Neuronal stem cell (in vitro differentiated cells): ENCODE measurements around the gene MKS1.
A peak's percentile ranks its signal among the peaks of the same experiment; 100 is the strongest.

ENCODE experiments used
- DNase-seq: peaks from one replicate; pipeline ENCODE4 v3.0.0-alpha.2; 2013; ENCODE audit warnings: low spot score
- H2AFZ ChIP-seq: one replicate; pipeline ENCODE4 v1.6.1; 2013; ENCODE audit warnings: mild to moderate bottlenecking, low read length, inconsistent platforms
- H2AK5ac ChIP-seq: 2 replicates; pipeline ENCODE4 v1.6.1; 2013; ENCODE audit warnings: low read depth, mild to moderate bottlenecking, inconsistent platforms, low read length, moderate library complexity, mixed read lengths
- H2BK120ac ChIP-seq: 2 replicates; pipeline ENCODE4 v1.6.1; 2013; ENCODE audit warnings: low read depth, mild to moderate bottlenecking, inconsistent platforms, low read length, moderate library complexity, mixed read lengths
- H2BK12ac ChIP-seq: one replicate; pipeline ENCODE4 v1.6.1; 2013; ENCODE audit warnings: low read length, inconsistent platforms
- H2BK15ac ChIP-seq: 2 replicates; pipeline ENCODE4 v1.6.1; 2013; ENCODE audit warnings: mild to moderate bottlenecking, low read length, inconsistent platforms, mixed read lengths
- H2BK5ac ChIP-seq: one replicate; pipeline ENCODE4 v1.6.1; 2013; ENCODE audit warnings: inconsistent platforms, mild to moderate bottlenecking, low read length, moderate library complexity
- H3K14ac ChIP-seq: one replicate; pipeline ENCODE4 v1.6.1; 2013; ENCODE audit warnings: low read length, inconsistent platforms
- H3K18ac ChIP-seq: 2 replicates; pipeline ENCODE4 v1.6.1; 2013; ENCODE audit warnings: low read length, inconsistent platforms
- H3K23ac ChIP-seq: 2 replicates; pipeline ENCODE4 v1.6.1; 2013; ENCODE audit warnings: low read depth, mild to moderate bottlenecking, mixed read lengths, low read length, inconsistent platforms; ENCODE audit not compliant: poor library complexity
- H3K27ac ChIP-seq: replicated peaks from 3 replicates; pipeline ENCODE4 v1.5.1; 2013; ENCODE audit warnings: low read length, inconsistent platforms
- H3K27me3 ChIP-seq, 3 experiments: 2 replicates each; pipeline ENCODE4 v1.6.1; 2013; ENCODE audit warnings: low read length in 3 of 3, mild to moderate bottlenecking in 2 of 3, inconsistent platforms in 1 of 3, low read depth in 1 of 3, mixed read lengths in 1 of 3, moderate library complexity in 1 of 3; ENCODE audit not compliant: control insufficient read depth in 3 of 3, insufficient read depth in 3 of 3
- H3K36me3 ChIP-seq, 2 donors: replicated peaks in 1 of 2; 2 replicates each; pipeline ENCODE4 v1.6.1; 2013; ENCODE audit warnings: low read length in 2 of 2; ENCODE audit not compliant: control insufficient read depth in 2 of 2, insufficient read depth in 2 of 2
- H3K4ac ChIP-seq: 2 replicates; pipeline ENCODE4 v1.6.1; 2013; ENCODE audit warnings: inconsistent platforms, mild to moderate bottlenecking, low read length, moderate library complexity
- H3K4me1 ChIP-seq, 2 donors: 1 replicate in 1 of 2; 2 replicates in 1 of 2; pipeline ENCODE4 v1.6.1; 2013; ENCODE audit warnings: low read length in 2 of 2, low read depth in 1 of 2; ENCODE audit not compliant: control insufficient read depth in 2 of 2, insufficient read depth in 1 of 2
- H3K4me2 ChIP-seq: one replicate; pipeline ENCODE4 v1.6.1; 2013; ENCODE audit warnings: mild to moderate bottlenecking, low read length, inconsistent platforms; ENCODE audit not compliant: insufficient read depth, poor library complexity, severe bottlenecking
- H3K4me3 ChIP-seq, 2 donors: 2 replicates each; pipeline ENCODE4 v1.5.1; 2013; ENCODE audit warnings: low read length in 2 of 2, mild to moderate bottlenecking in 2 of 2, inconsistent platforms in 1 of 2, moderate library complexity in 1 of 2
- H3K79me1 ChIP-seq: one replicate; pipeline ENCODE4 v1.6.1; 2013; ENCODE audit warnings: low read depth, mild to moderate bottlenecking, inconsistent platforms, low read length, moderate library complexity
- H3K9ac ChIP-seq: one replicate; pipeline ENCODE4 v1.6.1; 2013; ENCODE audit warnings: mild to moderate bottlenecking, low read depth, low read length, inconsistent platforms; ENCODE audit not compliant: poor library complexity
- H3K9me3 ChIP-seq, 2 donors: replicated peaks in 1 of 2; 2 replicates each; pipeline versions ENCODE3 to v1.6.1; 2013; ENCODE audit warnings: low read length in 2 of 2, mild to moderate bottlenecking in 2 of 2, inconsistent platforms in 1 of 2, low read depth in 1 of 2, mixed read lengths in 1 of 2, moderate library complexity in 1 of 2; ENCODE audit not compliant: control insufficient read depth in 2 of 2, insufficient read depth in 1 of 2
- H4K8ac ChIP-seq: one replicate; pipeline ENCODE4 v1.6.1; 2013; ENCODE audit warnings: low read depth, mild to moderate bottlenecking, inconsistent platforms, low read length, moderate library complexity
- H4K91ac ChIP-seq: one replicate; pipeline ENCODE4 v1.6.1; 2013; ENCODE audit warnings: low read length, low read depth, mild to moderate bottlenecking, inconsistent platforms; ENCODE audit not compliant: poor library complexity
- WGBS, 2 donors: extraction: QIAGEN DNeasy Blood & Tissue Kit; methylation state at CpG; one replicate each; pipeline ENCODE4 v1.1.7; 2013; ENCODE audit warnings: missing lambda C conversion rate in 2 of 2, mixed read lengths in 1 of 2; ENCODE audit not compliant: insufficient read length in 2 of 2, insufficient replicate concordance in 1 of 2; ENCODE audit errors: extremely low coverage in 2 of 2; 5-methylcytosine and 5-hydroxymethylcytosine counted together

The MKS1 gene

GRCh38 chr17:58250344-58251011, 31.4 kb upstream of the MKS1 start:
- WGBS, 2 donors, result no CpG with 5 or more reads among the region's 12 CpGs

DNA sequence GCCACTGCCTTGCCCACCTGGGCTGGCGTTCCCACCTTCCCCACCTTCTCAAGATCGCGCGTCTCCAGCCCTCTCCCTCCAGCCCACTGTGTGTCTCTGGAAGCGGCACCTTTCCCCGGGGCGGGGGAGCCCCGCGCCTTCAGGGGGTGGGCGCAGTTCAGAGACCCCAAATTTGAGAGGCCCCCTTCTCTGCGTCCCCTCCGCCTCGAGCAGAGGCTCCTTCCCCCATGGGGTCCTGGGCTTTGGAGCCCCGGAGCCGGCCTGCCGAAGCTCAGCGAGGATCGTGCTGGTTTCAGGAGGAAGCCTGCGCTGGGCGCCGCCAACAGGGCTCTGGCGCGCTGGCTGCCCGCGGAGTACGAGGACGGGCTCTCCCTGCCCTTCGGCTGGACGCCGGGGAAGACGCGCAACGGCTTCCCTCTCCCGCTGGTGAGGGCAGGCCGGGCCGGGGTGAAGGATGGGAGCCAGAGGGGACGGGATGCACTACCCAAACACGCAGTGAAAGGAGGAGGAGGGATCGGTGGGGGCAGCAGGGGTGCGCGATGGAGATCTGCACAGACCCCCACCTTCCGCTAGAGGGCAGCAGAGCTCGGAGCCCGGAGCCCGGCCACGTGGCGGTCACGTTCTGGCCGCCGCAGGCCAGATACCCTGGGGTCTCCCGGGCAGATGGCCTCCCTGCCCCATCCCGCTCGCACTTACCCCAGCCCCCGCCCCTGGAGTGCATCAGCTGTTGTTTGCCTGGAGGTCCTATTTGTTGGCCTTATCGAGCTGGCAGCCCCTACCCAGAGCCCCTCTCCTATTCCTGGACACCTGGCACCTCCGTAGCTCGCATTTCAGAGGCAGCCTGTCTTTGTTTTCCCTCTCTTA, 30.4 kb upstream of the MKS1 start:
- no peak overlapping the region for H3K27ac ChIP-seq
- H3K27me3 ChIP-seq, result peaks cover 8 to 86% (median 49%) of the 10 kb centered on the region in 3 experiments
- H3K14ac ChIP-seq, result peak overlapping the region; percentile 22
- no peak overlapping the region for H4K8ac ChIP-seq
- peak overlapping the region; percentile 66 for H3K4me2 ChIP-seq
- no peak overlapping the region for H2BK120ac ChIP-seq
- H2BK12ac ChIP-seq, result peak overlapping the region; percentile 60
- no peaks in the 10 kb centered on the region for H3K79me1 ChIP-seq
- peak overlapping the region; percentile 85 for H3K4ac ChIP-seq
- peak overlapping the region; percentile 96 for H2AFZ ChIP-seq
- H3K9me3 ChIP-seq, result peaks cover 5 to 8% of the 10 kb centered on the region in 2 donors
- peak overlapping the region; percentile 38 to 72 for H3K4me3 ChIP-seq
- H3K4me1 ChIP-seq, result peaks cover 1% of the 10 kb centered on the region in 2 donors
- H4K91ac ChIP-seq, result no peak overlapping the region
- H2AK5ac ChIP-seq, result peak overlapping the region; percentile 66
- H2BK5ac ChIP-seq, result no peak overlapping the region
- no CpG with 5 or more reads among the region's 57 CpGs for WGBS, 2 donors
- H2BK15ac ChIP-seq, result peak overlapping the region; percentile 62
- H3K18ac ChIP-seq, result peak overlapping the region; percentile 95
- DNase-seq, result peak; percentile 61
- H3K36me3 ChIP-seq, result no peaks in the 10 kb centered on the region
- peak overlapping the region; percentile 62 for H3K23ac ChIP-seq
- H3K9ac ChIP-seq, result peak overlapping the region; percentile 87

More at GRCh38 chr17:58250344-58251011, 31.4 kb upstream of the MKS1 start:
- H2AFZ ChIP-seq, result peak overlapping the region; percentile 96
- peaks cover 1% of the 10 kb centered on the region in 2 donors for H3K4me1 ChIP-seq
- H4K91ac ChIP-seq, result no peak overlapping the region
- H3K9me3 ChIP-seq, result peaks cover 5 to 8% of the 10 kb centered on the region in 2 donors
- no peak overlapping the region for H3K18ac ChIP-seq
- no peak overlapping the region for H3K4me2 ChIP-seq
- no peak overlapping the region for H3K23ac ChIP-seq
- H2BK5ac ChIP-seq, result no peak overlapping the region
- H4K8ac ChIP-seq, result no peak overlapping the region
- no peak overlapping the region for H3K4me3 ChIP-seq
- no peaks in the 10 kb centered on the region for H3K79me1 ChIP-seq
- H3K4ac ChIP-seq, result no peak overlapping the region
- no peak overlapping the region for H2AK5ac ChIP-seq
- no peak overlapping the region for H3K9ac ChIP-seq
- no peak overlapping the region for H2BK15ac ChIP-seq
- no peaks in the 10 kb centered on the region for H3K36me3 ChIP-seq
- peaks cover 8 to 85% (median 53%) of the 10 kb centered on the region in 3 experiments for H3K27me3 ChIP-seq
- no peak overlapping the region for H3K27ac ChIP-seq
- no peak overlapping the region for H3K14ac ChIP-seq
- no peak overlapping the region for H2BK12ac ChIP-seq
- no peak overlapping the region for H2BK120ac ChIP-seq
- no peak for DNase-seq

GRCh38 chr17:58248955-58249269, 29.9 kb upstream of the MKS1 start:
- H3K14ac ChIP-seq, result peak overlapping the region; percentile 22
- no peak overlapping the region for H3K27ac ChIP-seq
- H2AFZ ChIP-seq, result peak overlapping the region; percentile 96
- H2BK5ac ChIP-seq, result no peak overlapping the region
- H2BK12ac ChIP-seq, result peak overlapping the region; percentile 60
- no peak for DNase-seq
- peak overlapping the region; percentile 68 for H3K9ac ChIP-seq
- no CpG with 5 or more reads among the region's 10 CpGs for WGBS, 2 donors
- no peak overlapping the region for H4K8ac ChIP-seq
- peaks cover 1% of the 10 kb centered on the region in 2 donors for H3K4me1 ChIP-seq
- H2BK120ac ChIP-seq, result no peak overlapping the region
- no peak overlapping the region for H3K4ac ChIP-seq
- H3K18ac ChIP-seq, result peak overlapping the region; percentile 95
- peaks cover 5 to 8% of the 10 kb centered on the region in 2 donors for H3K9me3 ChIP-seq
- H3K23ac ChIP-seq, result peak overlapping the region; percentile 62
- H2AK5ac ChIP-seq, result peak overlapping the region; percentile 54
- no peak overlapping the region for H4K91ac ChIP-seq
- H3K36me3 ChIP-seq, result no peaks in the 10 kb centered on the region
- no peak overlapping the region for H3K4me3 ChIP-seq
- peak overlapping the region; percentile 66 for H3K4me2 ChIP-seq
- no peaks in the 10 kb centered on the region for H3K79me1 ChIP-seq
- H3K27me3 ChIP-seq, result peaks cover 8 to 87% (median 49%) of the 10 kb centered on the region in 3 experiments
- H2BK15ac ChIP-seq, result peak overlapping the region; percentile 62
